Body of pancreas (tissue), 4 donors: Measurements from ENCODE around the gene ZNF213. TPM values are rescaled to one million over a fixed set of nuclear protein-coding genes. Genes with fewer than 3 reads are reported as not detected.
"Not testable (repeated sequence)": the region's sequence is repeated elsewhere in the genome, so short reads cannot be mapped to it uniquely, and the experiment has no call there.

ENCODE experiments used
- ATAC-seq: fragments of 150-250 bp; one replicate; pipeline ENCODE4 v1.9.1; 2016
- DNase-seq, 4 donors: peaks; one replicate each; pipeline ENCODE4 v3.0.0-alpha.2; 2019
- H3K27ac ChIP-seq, 4 donors: fragments of 200-600 bp; sonication (generic); 1 replicate in 3 of 4; 2 replicates in 1 of 4; pipeline versions ENCODE4 v1.5.1 to v1.6.1; 2016 to 2019; ENCODE audit warnings: mild to moderate bottlenecking in 1 of 4, mixed read lengths in 1 of 4, moderate library complexity in 1 of 4
- H3K27me3 ChIP-seq, 2 donors: fragments of 200-600 bp; sonication (generic); one replicate each; pipeline ENCODE4 v1.6.0; 2016; ENCODE audit warnings: mild to moderate bottlenecking in 1 of 2
- H3K36me3 ChIP-seq, 2 donors: fragments of 200-600 bp; sonication (generic); replicated peaks in 1 of 2; 2 replicates each; pipeline ENCODE4 v1.5.1; 2016; ENCODE audit warnings: low read depth in 2 of 2; ENCODE audit not compliant: insufficient read depth in 1 of 2
- H3K4me1 ChIP-seq: fragments of 200-600 bp; sonication (generic); one replicate; pipeline ENCODE4 v1.6.0; 2016
- H3K4me3 ChIP-seq, 2 donors: fragments of 200-600 bp; sonication (generic); 1 replicate in 1 of 2; 2 replicates in 1 of 2; pipeline ENCODE4 v1.5.1; 2016 to 2019
- H3K9me3 ChIP-seq, 3 donors: fragments of 200-600 bp; sonication (generic); 1 replicate in 2 of 3; 2 replicates in 1 of 3; pipeline ENCODE4 v1.5.1; 2016
- CTCF ChIP-seq, 7 experiments: fragments of 450-650 bp in 4 of 7; fragments of 200-600 bp in 3 of 7; sonication (generic) in 3 of 7; IDR thresholded peaks; one replicate each; pipeline ENCODE4 v1.5.1; 2016 to 2019; ENCODE audit warnings: antibody characterized with exemption in 7 of 7
- POLR2A ChIP-seq, 3 donors: fragments of 450-650 bp; IDR thresholded peaks; one replicate each; pipeline ENCODE4 v1.6.1; 2016; ENCODE audit warnings: antibody characterized with exemption in 3 of 3, mild to moderate bottlenecking in 2 of 3
- WGBS, 2 donors: methylation state at CpG; one replicate each; pipeline ENCODE4 v1.1.5; 2017; 5-methylcytosine and 5-hydroxymethylcytosine counted together
- intact Hi-C: fragments of 100-400 bp; cut with DNase I; formaldehyde crosslinking; loops from one replicate; pipeline ENCODE4 v1.15.1; 2023
- total RNA-seq, 2 donors: library from RNA; depleted of rRNA; stranded (reverse); fragments of >200 nt; gene quantifications; one replicate each; pipeline ENCODE4 v1.1.0, GENCODE V29; 2016

Gene ZNF213
- total RNA-seq, 2 donors from 2014 or later = 12.5 to 21.4 TPM

DNA sequence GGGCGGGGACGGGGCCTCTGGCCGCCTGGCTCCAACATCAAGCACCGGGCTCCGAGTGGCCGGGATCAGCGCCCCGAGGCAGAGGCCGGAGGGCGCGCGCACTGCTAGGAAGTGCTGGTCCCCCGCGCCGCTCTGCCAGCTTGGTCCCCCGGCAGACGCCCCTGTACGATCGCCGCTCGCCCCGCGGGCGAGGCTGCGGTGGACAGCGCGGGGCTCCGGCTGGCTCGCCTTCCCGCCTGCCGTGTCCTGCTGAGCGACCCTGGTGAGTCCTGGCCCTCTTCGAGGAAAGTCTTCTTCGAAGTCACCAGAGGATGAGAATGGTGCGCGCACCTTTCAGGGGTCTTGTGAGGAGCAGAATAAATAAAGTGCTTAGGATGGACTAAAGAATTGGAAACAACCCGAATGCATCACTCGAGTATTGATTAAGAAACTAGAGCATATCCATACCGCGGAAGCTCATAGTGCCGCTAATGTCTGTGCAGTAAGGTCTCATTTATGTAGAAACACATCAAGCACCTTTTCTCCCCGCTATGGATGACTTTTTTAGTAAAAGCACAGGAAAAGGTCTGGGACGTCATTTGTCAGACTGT, 392 bp downstream of the ZNF213 start:
- Histone ChIP-seq H3K4me1 (peaks cover 43% of the 10 kb centered on the region), H3K4me3 (peak overlapping the region; percentile 48 to 98), H3K9me3 (no peaks in the 10 kb centered on the region), H3K27me3 (no peaks in the 10 kb centered on the region), H3K27ac (peak overlapping the region; percentile 59 to 96 (median 93)), H3K36me3 (peaks cover 0 to 2% of the 10 kb centered on the region in 2 donors)
- ATAC-seq = no peak
- 0 to 1% methylated on average over 16 to 43 of the region's 43 CpGs for WGBS, 2 donors
- TF ChIP-seq CTCF (IDR thresholded peaks at IDR 0.05) (no peak), POLR2A (IDR thresholded peaks at IDR 0.05) (no peak)
- intact Hi-C loops = no loop called here
- no peak for DNase-seq

- peaks cover 0 to 9% of the 10 kb centered on the region in 2 donors for H3K36me3 ChIP-seq
- intact Hi-C loops = no loop called here
- ATAC-seq (no peak), DNase-seq (no peak)
- H3K9me3 ChIP-seq = no peaks in the 10 kb centered on the region
- H3K4me1 ChIP-seq = peaks cover 34% of the 10 kb centered on the region
- no peaks in the 10 kb centered on the region for H3K27me3 ChIP-seq
- H3K4me3 ChIP-seq = no peak overlapping the region
- WGBS, 2 donors = 95 to 97% methylated on average over 13 of the region's 13 CpGs
- TF ChIP-seq CTCF (IDR thresholded peaks at IDR 0.05) = no peak
- no peak for TF ChIP-seq POLR2A (IDR thresholded peaks at IDR 0.05)
- H3K27ac ChIP-seq = no peak overlapping the region
Measured at GRCh38 chr16:3137267-3137666, 2.4 kb downstream of the ZNF213 start.

- H3K27ac ChIP-seq = no peak overlapping the region
- H3K9me3 ChIP-seq = no peaks in the 10 kb centered on the region
- TF ChIP-seq CTCF (IDR thresholded peaks at IDR 0.05) (no peak), POLR2A (IDR thresholded peaks at IDR 0.05) (no peak)
- no peaks in the 10 kb centered on the region for H3K27me3 ChIP-seq
- ATAC-seq (no peak), DNase-seq (no peak)
- H3K4me3 ChIP-seq = no peak overlapping the region
- intact Hi-C loops = no loop called here
- peaks cover 0 to 14% of the 10 kb centered on the region in 2 donors for H3K36me3 ChIP-seq
- 81% methylated on average over 21 of the region's 21 CpGs; no CpG with 5 or more reads in 1 of the 2 donors for WGBS, 2 donors
- H3K4me1 ChIP-seq = peaks cover 24% of the 10 kb centered on the region
Measured at GRCh38 chr16:3138342-3138741, 3.5 kb downstream of the ZNF213 start.

- TF ChIP-seq CTCF (IDR thresholded peaks at IDR 0.05) (no peak), POLR2A (IDR thresholded peaks at IDR 0.05) (no peak)
- WGBS, 2 donors = 87 to 93% methylated on average over 13 to 14 of the region's 14 CpGs
- ATAC-seq (no peak), DNase-seq (no peak)
- Histone ChIP-seq H3K4me3 (no peak overlapping the region), H3K4me1 (peaks cover 20% of the 10 kb centered on the region), H3K27me3 (no peaks in the 10 kb centered on the region), H3K36me3 (peaks cover 0 to 14% of the 10 kb centered on the region in 2 donors), H3K9me3 (no peaks in the 10 kb centered on the region), H3K27ac (no peak overlapping the region)
- intact Hi-C loops = no loop called here
Measured at GRCh38 chr16:3138823-3139426, 4.1 kb downstream of the ZNF213 start.

DNA sequence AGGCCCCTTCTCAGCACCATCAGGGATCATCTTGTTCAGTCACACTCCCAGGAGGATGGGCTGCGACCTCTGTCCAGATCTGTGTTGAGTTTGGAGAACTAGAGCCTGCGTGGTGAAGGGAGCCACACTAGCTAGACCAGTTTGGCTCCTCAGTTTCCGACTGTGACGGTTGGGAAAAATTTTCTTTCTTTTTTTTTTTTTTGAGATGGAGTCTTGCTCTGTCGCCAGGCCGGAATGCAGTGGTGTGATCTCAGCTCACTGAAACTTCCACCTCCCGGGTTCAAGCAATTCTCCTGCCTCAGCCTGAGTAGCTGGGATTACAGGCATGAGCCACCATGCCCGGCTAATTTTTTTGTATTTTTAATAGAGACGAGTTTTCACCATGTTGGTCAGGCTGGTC, 4.7 kb downstream of the ZNF213 start:
- not testable (repeated sequence) for DNase-seq, ATAC-seq
- 82 to 84% methylated on average over 9 of the region's 9 CpGs for WGBS, 2 donors

More for the DNA sequence above, 4.7 kb downstream of the ZNF213 start:
- H3K27me3 ChIP-seq, intact Hi-C loops, H3K9me3 ChIP-seq, H3K27ac ChIP-seq, H3K4me3 ChIP-seq: not testable (repeated sequence)
- peaks cover 0 to 14% of the 10 kb centered on the region in 2 donors for H3K36me3 ChIP-seq
- peaks cover 18% of the 10 kb centered on the region for H3K4me1 ChIP-seq
